Suprapubic skin (tissue), 4 donors: Measurements from ENCODE around the gene HECA. TPM values are rescaled to one million over a fixed set of nuclear protein-coding genes. Genes with fewer than 3 reads are reported as not detected.
"Not testable (repeated sequence)": the region's sequence is repeated elsewhere in the genome, so short reads cannot be mapped to it uniquely, and the experiment has no call there.

Source experiments
- DNase-seq, 2 donors: peaks; one replicate each; pipeline ENCODE4 v3.0.0-alpha.2; 2019; ENCODE audit warnings: low spot score in 2 of 2
- H3K27ac ChIP-seq: fragments of 200-600 bp; sonication (generic); one replicate; pipeline ENCODE4 v1.5.1; 2019
- H3K27me3 ChIP-seq: fragments of 200-600 bp; sonication (generic); one replicate; pipeline ENCODE4 v1.5.1; 2019
- H3K36me3 ChIP-seq: fragments of 200-600 bp; sonication (generic); one replicate; pipeline ENCODE4 v1.5.1; 2019
- H3K4me1 ChIP-seq: fragments of 200-600 bp; sonication (generic); one replicate; pipeline ENCODE4 v1.5.1; 2019
- H3K4me3 ChIP-seq: fragments of 200-600 bp; sonication (generic); one replicate; pipeline ENCODE4 v1.5.1; 2019; ENCODE audit warnings: mild to moderate bottlenecking
- H3K9me3 ChIP-seq: fragments of 200-600 bp; sonication (generic); one replicate; pipeline ENCODE4 v1.5.1; 2019
- EP300 ChIP-seq: sonication (generic); formaldehyde crosslinking; IDR thresholded peaks from one replicate; pipeline ENCODE4 v1.6.1; 2017; ENCODE audit warnings: antibody characterized with exemption
- POLR2A ChIP-seq, 2 donors: fragments of 450-650 bp; IDR thresholded peaks; one replicate each; pipeline ENCODE4 v1.6.1; 2017; ENCODE audit warnings: antibody characterized with exemption in 2 of 2, mild to moderate bottlenecking in 2 of 2, moderate library complexity in 2 of 2
- POLR2AphosphoS5 ChIP-seq, 3 donors: sonication (generic); formaldehyde crosslinking; IDR thresholded peaks; one replicate each; pipeline ENCODE4 v1.6.1; 2017; ENCODE audit warnings: antibody characterized with exemption in 3 of 3
- WGBS: methylation state at CpG from one replicate; pipeline ENCODE4 v1.1.5; 2018; 5-methylcytosine and 5-hydroxymethylcytosine counted together
- total RNA-seq, 4 donors: library from RNA; depleted of rRNA; stranded (reverse); fragments of >200 nt; gene quantifications; one replicate each; pipeline ENCODE4 v1.1.0, GENCODE V29; 2016
- TF ChIP-seq, protein P1 (sequence below), 2 donors: fragments of 200-600 bp in 1 of 2; fragments of 450-650 bp in 1 of 2; sonication (generic) in 1 of 2; IDR thresholded peaks; one replicate each; pipeline ENCODE4 v1.5.1; 2016 to 2019; ENCODE audit warnings: antibody characterized with exemption in 2 of 2, mild to moderate bottlenecking in 1 of 2, moderate library complexity in 1 of 2

HECA gene
- total RNA-seq, 4 donors from 2014 or later, result 56.7 to 101 (median 67.2) TPM

DNA sequence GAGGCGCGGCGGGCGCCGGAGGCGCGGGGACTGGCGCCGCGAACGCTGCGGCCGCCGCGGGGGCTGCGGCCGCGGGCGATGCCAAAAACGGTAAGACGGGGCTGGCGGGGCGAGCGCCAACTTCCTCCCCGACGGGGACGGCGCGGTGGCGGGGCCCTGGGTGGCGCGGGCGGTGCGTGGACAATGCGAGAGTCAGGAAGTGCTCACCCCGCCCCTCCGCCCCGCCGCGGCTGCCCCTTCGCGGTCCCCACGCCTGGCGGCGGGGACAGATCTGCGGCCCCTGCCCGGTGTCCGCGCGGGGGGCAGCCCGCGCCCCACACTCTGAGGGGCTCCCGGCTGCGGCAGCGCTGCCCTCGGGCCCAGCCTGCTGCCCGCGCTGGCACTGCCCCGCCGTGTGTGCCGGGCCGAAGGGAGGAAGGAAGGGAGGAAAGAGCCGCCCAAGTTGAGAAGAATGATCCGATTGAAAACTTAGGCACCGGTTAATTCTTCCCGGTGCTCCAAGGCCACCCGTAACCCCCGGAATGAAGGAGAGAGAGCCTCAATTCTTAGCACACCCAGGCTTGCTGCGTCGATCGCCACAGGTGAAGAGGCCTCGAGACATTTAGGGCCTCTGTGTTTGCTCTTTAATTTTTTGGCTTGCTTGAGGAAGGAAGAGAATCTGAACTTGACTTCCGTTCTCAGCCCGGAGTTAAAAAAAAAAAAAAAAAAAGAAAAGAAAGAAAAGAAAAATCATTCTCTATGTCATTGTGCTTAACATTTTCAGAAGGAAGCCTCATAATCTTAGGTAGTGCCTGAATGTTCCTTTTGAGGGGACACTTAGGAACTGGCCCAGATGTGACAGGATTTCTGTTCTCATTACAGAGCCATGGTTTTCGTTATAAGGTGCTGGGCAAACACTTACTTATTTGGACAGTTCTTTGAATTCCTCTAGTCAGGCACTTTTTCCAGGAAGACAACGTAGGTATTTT is 982 bp downstream of the HECA start:
- DNase-seq, result peak; percentile 84 to 86
- no peaks in the 10 kb centered on the region for H3K36me3 ChIP-seq
- H3K9me3 ChIP-seq, result no peaks in the 10 kb centered on the region
- no peaks in the 10 kb centered on the region for H3K27me3 ChIP-seq
- H3K4me3 ChIP-seq, result peak overlapping the region; percentile 89
- TF ChIP-seq, protein P1, sequence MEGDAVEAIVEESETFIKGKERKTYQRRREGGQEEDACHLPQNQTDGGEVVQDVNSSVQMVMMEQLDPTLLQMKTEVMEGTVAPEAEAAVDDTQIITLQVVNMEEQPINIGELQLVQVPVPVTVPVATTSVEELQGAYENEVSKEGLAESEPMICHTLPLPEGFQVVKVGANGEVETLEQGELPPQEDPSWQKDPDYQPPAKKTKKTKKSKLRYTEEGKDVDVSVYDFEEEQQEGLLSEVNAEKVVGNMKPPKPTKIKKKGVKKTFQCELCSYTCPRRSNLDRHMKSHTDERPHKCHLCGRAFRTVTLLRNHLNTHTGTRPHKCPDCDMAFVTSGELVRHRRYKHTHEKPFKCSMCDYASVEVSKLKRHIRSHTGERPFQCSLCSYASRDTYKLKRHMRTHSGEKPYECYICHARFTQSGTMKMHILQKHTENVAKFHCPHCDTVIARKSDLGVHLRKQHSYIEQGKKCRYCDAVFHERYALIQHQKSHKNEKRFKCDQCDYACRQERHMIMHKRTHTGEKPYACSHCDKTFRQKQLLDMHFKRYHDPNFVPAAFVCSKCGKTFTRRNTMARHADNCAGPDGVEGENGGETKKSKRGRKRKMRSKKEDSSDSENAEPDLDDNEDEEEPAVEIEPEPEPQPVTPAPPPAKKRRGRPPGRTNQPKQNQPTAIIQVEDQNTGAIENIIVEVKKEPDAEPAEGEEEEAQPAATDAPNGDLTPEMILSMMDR (IDR thresholded peaks at IDR 0.05), result no peak
- peak in 1 of 2 donors; percentile 11 for TF ChIP-seq POLR2A (IDR thresholded peaks at IDR 0.05)
- peaks cover 59% of the 10 kb centered on the region for H3K4me1 ChIP-seq
- H3K27ac ChIP-seq, result peak overlapping the region; percentile 100
- WGBS, result under 1% methylated on average over 26 of the region's 76 CpGs

DNA sequence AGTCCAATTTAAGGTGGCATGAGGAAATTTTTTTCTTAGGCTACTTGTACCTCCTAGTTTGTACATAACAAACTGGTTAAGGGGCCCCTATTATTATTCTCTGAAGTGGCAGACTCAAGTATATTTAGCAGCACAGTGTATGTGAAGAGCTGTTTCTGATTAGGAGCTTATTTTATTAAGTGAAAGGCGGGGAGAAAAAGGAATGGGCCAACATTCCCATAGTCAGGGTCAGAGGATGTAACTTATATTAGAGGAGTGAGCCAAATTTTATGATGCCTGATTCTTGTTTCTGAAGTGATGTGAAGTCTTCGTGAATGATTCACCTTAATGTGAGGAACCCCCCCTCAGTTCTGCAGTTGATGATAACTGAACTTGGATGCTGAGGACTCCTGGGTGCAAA is 2.8 kb downstream of the HECA start:
- Histone ChIP-seq H3K27me3 (no peaks in the 10 kb centered on the region), H3K27ac (no peak overlapping the region), H3K4me3 (peak overlapping the region; percentile 89), H3K9me3 (no peaks in the 10 kb centered on the region), H3K36me3 (no peaks in the 10 kb centered on the region), H3K4me1 (peaks cover 49% of the 10 kb centered on the region)
- TF ChIP-seq, protein P1 (IDR thresholded peaks at IDR 0.05), result no peak
- TF ChIP-seq POLR2AphosphoS5 (IDR thresholded peaks at IDR 0.05) (no peak), EP300 (no peak), POLR2A (IDR thresholded peaks at IDR 0.05) (no peak)
- DNase-seq, result no peak
- WGBS, result 52% methylated on average over 2 of the region's 2 CpGs

DNA sequence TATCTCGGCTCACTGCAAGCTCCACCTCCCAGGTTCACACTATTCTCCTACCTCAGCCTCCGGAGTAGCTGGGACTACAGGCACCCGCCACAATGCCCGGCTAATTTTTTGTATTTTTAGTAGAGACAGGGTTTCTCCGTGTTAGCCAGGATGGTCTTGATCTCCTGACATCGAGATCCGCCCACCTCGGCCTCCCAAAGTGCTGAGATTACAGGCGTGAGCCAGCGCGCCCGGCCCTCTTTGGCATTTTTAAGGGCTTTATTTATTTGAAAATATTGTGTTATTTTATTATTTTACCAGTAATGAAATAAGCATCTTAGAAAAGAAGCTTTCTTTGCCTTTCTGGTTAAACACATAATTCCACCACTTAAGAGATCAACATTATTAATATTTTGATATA is 6.0 kb downstream of the HECA start:
- 73% methylated on average over 12 of the region's 12 CpGs for WGBS
- peaks cover 51% of the 10 kb centered on the region for H3K4me1 ChIP-seq
- H3K4me3 ChIP-seq, H3K36me3 ChIP-seq, H3K27me3 ChIP-seq, H3K27ac ChIP-seq, DNase-seq, H3K9me3 ChIP-seq: not testable (repeated sequence)

DNA sequence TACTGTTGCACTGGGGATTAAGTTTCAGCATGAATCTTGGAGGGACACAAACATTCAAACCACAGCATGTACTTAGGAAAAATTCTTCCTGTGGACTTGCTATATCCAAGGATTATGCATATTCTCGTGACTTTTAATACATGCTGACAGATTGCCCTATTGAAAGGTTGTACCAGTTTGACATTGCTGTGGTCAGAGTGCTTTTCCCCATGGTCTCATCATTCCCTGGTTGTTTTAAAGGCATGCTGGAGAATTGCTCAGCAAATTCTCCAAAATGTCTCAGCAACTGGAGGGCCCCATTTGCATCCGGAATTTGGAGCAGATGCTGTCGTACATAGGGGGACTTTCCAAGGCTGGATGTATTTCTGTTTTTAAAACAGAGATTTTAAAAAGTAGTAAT is 7.4 kb downstream of the HECA start:
- TF ChIP-seq EP300, result no peak
- no peak for TF ChIP-seq POLR2AphosphoS5 (IDR thresholded peaks at IDR 0.05)
- no peak for TF ChIP-seq POLR2A (IDR thresholded peaks at IDR 0.05)
- TF ChIP-seq, protein P1 (IDR thresholded peaks at IDR 0.05), result no peak
- no peaks in the 10 kb centered on the region for H3K9me3 ChIP-seq
- no peaks in the 10 kb centered on the region for H3K27me3 ChIP-seq
- H3K27ac ChIP-seq, result no peak overlapping the region
- H3K4me1 ChIP-seq, result peaks cover 58% of the 10 kb centered on the region
- H3K4me3 ChIP-seq, result no peak overlapping the region
- H3K36me3 ChIP-seq, result no peaks in the 10 kb centered on the region
- WGBS, result 81% methylated on average over 3 of the region's 3 CpGs
- no peak for DNase-seq

DNA sequence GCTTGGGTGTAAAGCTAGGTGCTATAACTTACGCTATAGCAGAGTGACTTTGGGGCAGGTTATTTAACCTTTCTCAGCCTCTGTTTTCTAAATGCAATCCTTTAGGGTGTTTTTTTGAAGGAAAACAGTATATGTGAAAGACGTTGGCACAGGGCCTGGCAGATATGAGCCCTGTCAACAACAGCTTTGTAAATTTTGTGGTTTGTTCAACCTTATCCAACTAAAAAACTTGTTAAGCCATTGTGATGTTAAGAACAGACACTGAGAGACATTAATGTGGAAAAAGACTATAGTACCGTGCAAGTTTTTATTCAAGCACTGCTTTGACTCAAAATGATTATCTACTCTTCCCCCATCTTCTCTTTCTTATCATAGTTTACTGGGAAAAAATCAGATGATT is 8.2 kb downstream of the HECA start:
- WGBS, result 82% methylated on average over 3 of the region's 3 CpGs
- no peaks in the 10 kb centered on the region for H3K36me3 ChIP-seq
- H3K27ac ChIP-seq, result no peak overlapping the region
- no peaks in the 10 kb centered on the region for H3K27me3 ChIP-seq
- no peak overlapping the region for H3K4me3 ChIP-seq
- no peak for DNase-seq
- H3K9me3 ChIP-seq, result no peaks in the 10 kb centered on the region
- H3K4me1 ChIP-seq, result peaks cover 58% of the 10 kb centered on the region
- TF ChIP-seq, protein P1 (IDR thresholded peaks at IDR 0.05), result no peak
- TF ChIP-seq POLR2AphosphoS5 (IDR thresholded peaks at IDR 0.05) (no peak), EP300 (no peak), POLR2A (IDR thresholded peaks at IDR 0.05) (no peak)
